GM12878 (cell line): ENCODE data around the gene CTNNA2. TPM values are rescaled to one million over a fixed set of nuclear protein-coding genes. Genes with fewer than 3 reads are reported as not detected.

Experiments
- ATAC-seq: fragments of 200-7000 bp; cut with Tn5 transposase; 3 replicates; pipeline ENCODE4 v1.9.1; 2020; ENCODE audit warnings: mild to moderate bottlenecking, moderate library complexity
- BruUV-seq: library from RNA; stranded (reverse); fragments of 400-500 nt; replicated peaks from 2 replicates; lab custom pipeline; 2021; lab: Mats Ljungman, UMichigan
- CTCF ChIA-PET: fragments of 300-600 bp; sonication (Branson Sonifier 250); formaldehyde crosslinking; extraction: SDS; loops from one replicate; lab custom pipeline; 2021; ENCODE audit warnings: inconsistent platforms; lab: Yijun Ruan, JAX
- POLR2A ChIA-PET: fragments of 350-600 bp; formaldehyde crosslinking; extraction: SDS; loops from one replicate; lab custom pipeline; 2021; ENCODE audit warnings: inconsistent platforms; lab: Charles Lee
- RAD21 ChIA-PET: fragments of 300-600 bp; sonication (Branson Sonifier 250); formaldehyde crosslinking; loops from one replicate; lab custom pipeline; 2023; ENCODE audit warnings: antibody characterized with exemption; ENCODE audit not compliant: unreplicated experiment; lab: Charles Lee
- SMC1A ChIA-PET: fragments of 300-600 bp; sonication (Branson Sonifier 250); formaldehyde crosslinking; loops from one replicate; lab custom pipeline; 2023; ENCODE audit not compliant: unreplicated experiment, uncharacterized antibody; lab: Charles Lee
- DNase-seq: peaks from one replicate; pipeline ENCODE4 v3.0.0-alpha.2; 2011; ENCODE audit warnings: low read depth, low spot score
- FAIRE-seq: peaks from 3 replicates; lab custom pipeline; 2011; peaks lifted over from hg19 to GRCh38; lab: Jason Lieb, UNC
- H2AFZ ChIP-seq: 2 replicates; pipeline ENCODE4 v1.6.0; 2011; ENCODE audit warnings: low read depth, low read length, control low read depth; ENCODE audit not compliant: control insufficient read depth
- H3K27ac ChIP-seq: 2 replicates; pipeline ENCODE4 v1.5.1; 2011; ENCODE audit warnings: control low read depth; ENCODE audit not compliant: control insufficient read depth, insufficient read depth
- H3K27me3 ChIP-seq, 2 experiments: replicated peaks in 1 of 2; 2 replicates each; pipeline versions ENCODE4 v1.6.0 to v1.6.1; 2011; ENCODE audit warnings: low read length in 1 of 2; ENCODE audit not compliant: control insufficient read depth in 2 of 2, insufficient read depth in 2 of 2
- H3K36me3 ChIP-seq, 2 experiments: 2 replicates each; pipeline ENCODE4 v1.5.1; 2011; ENCODE audit warnings: low read length in 1 of 2; ENCODE audit not compliant: control insufficient read depth in 2 of 2, insufficient read depth in 2 of 2
- H3K4me1 ChIP-seq: 2 replicates; pipeline ENCODE4 v1.6.1; 2011; ENCODE audit warnings: mild to moderate bottlenecking, low read length, moderate library complexity, mixed read lengths; ENCODE audit not compliant: control insufficient read depth, insufficient read depth
- H3K4me2 ChIP-seq: 2 replicates; pipeline ENCODE4 v1.6.0; 2011; ENCODE audit warnings: control low read depth; ENCODE audit not compliant: control insufficient read depth, insufficient read depth
- H3K4me3 ChIP-seq: fragments of 200-600 bp; sonication (generic); 2 replicates; pipeline ENCODE4 v1.5.1; 2016
- H3K79me2 ChIP-seq: 2 replicates; pipeline ENCODE4 v1.6.0; 2011; ENCODE audit warnings: low read length; ENCODE audit not compliant: control insufficient read depth, insufficient read depth
- H3K9ac ChIP-seq: 2 replicates; pipeline ENCODE4 v1.8.0; 2011; ENCODE audit warnings: low read length, control low read depth, mixed read lengths; ENCODE audit not compliant: control insufficient read depth, insufficient read depth
- H3K9me3 ChIP-seq: replicated peaks from 3 replicates; pipeline ENCODE4 v1.5.1; 2011; ENCODE audit warnings: mild to moderate bottlenecking, low read length; ENCODE audit not compliant: control insufficient read depth, insufficient read depth
- H4K20me1 ChIP-seq: 2 replicates; pipeline ENCODE4 v1.6.0; 2011; ENCODE audit not compliant: control insufficient read depth, insufficient read depth
- ASH2L ChIP-seq: fragments of 300-600, 200-600 bp; sonication (generic); IDR thresholded peaks from 2 replicates; pipeline ENCODE4 v1.6.1; 2017; ENCODE audit warnings: low read depth, mild to moderate bottlenecking, borderline replicate concordance
- BACH1 ChIP-seq: fragments of 450-650 bp; IDR thresholded peaks from 2 replicates; pipeline ENCODE4 v1.6.1; 2017; ENCODE audit warnings: mild to moderate bottlenecking, borderline replicate concordance
- BRCA1 ChIP-seq: IDR thresholded peaks from 2 replicates; pipeline ENCODE4 v1.6.1; 2011; ENCODE audit warnings: low read depth, low read length, improper control_type of control experiment
- CBX5 ChIP-seq: sonication (generic); IDR thresholded peaks from 2 replicates; pipeline ENCODE4 v1.6.1; 2016; ENCODE audit warnings: low read depth, moderate library complexity, mild to moderate bottlenecking, inconsistent platforms
- CHD4 ChIP-seq: fragments of 200-600 bp; sonication (generic); IDR thresholded peaks from 2 replicates; pipeline ENCODE4 v1.6.1; 2016; ENCODE audit warnings: mild to moderate bottlenecking
- CREB1 ChIP-seq: IDR thresholded peaks from 2 replicates; pipeline ENCODE4 v1.6.1; 2012; ENCODE audit warnings: low read depth, mild to moderate bottlenecking, inconsistent platforms
- IKZF2 ChIP-seq, 2 experiments: fragments of 450-650 bp; IDR thresholded peaks; 2 replicates each; pipeline ENCODE4 v1.6.1; 2017; ENCODE audit warnings: mild to moderate bottlenecking in 2 of 2, moderate library complexity in 2 of 2
- MEF2B ChIP-seq: fragments of 450-650 bp; IDR thresholded peaks from 2 replicates; pipeline ENCODE4 v1.6.1; 2018; ENCODE audit warnings: mild to moderate bottlenecking, moderate library complexity; ENCODE audit not compliant: partially characterized antibody, poor library complexity, severe bottlenecking
- MXI1 ChIP-seq: fragments of 150-350 bp; IDR thresholded peaks from 2 replicates; pipeline ENCODE4 v1.6.1; 2011; ENCODE audit warnings: low read depth, mild to moderate bottlenecking, inconsistent platforms, low read length, improper control_type of control experiment
- POLR2AphosphoS2 ChIP-seq: IDR thresholded peaks from 2 replicates; pipeline ENCODE4 v1.6.1; 2011; ENCODE audit warnings: low read depth, mild to moderate bottlenecking, low read length, improper control_type of control experiment, moderate library complexity
- POU2F2 ChIP-seq: IDR thresholded peaks from 3 replicates; pipeline ENCODE4 v1.6.1; 2011; ENCODE audit warnings: low read depth, mild to moderate bottlenecking, low read length, borderline replicate concordance
- RFX5 ChIP-seq: IDR thresholded peaks from 2 replicates; pipeline ENCODE4 v1.6.1; 2011; ENCODE audit warnings: low read depth, low read length, improper control_type of control experiment
- SUPT20H ChIP-seq: IDR thresholded peaks from 2 replicates; pipeline ENCODE4 v1.6.1; 2011; ENCODE audit warnings: low read depth, mild to moderate bottlenecking, low read length, moderate library complexity, borderline replicate concordance; ENCODE audit not compliant: control insufficient read depth
- TBL1XR1 ChIP-seq: IDR thresholded peaks from 2 replicates; pipeline ENCODE4 v1.6.1; 2012; ENCODE audit warnings: low read depth, low read length, improper control_type of control experiment
- TCF3 ChIP-seq: IDR thresholded peaks from 2 replicates; pipeline ENCODE4 v1.6.1; 2012; ENCODE audit warnings: low read depth, mild to moderate bottlenecking, low read length, borderline replicate concordance; ENCODE audit not compliant: insufficient read depth
- YBX1 ChIP-seq: fragments of 450-650 bp; IDR thresholded peaks from 2 replicates; pipeline ENCODE4 v1.6.1; 2016; ENCODE audit warnings: antibody characterized with exemption
- ZNF24 ChIP-seq: fragments of 450-650 bp; IDR thresholded peaks from 2 replicates; pipeline ENCODE4 v1.6.1; 2017; ENCODE audit warnings: antibody characterized with exemption, mild to moderate bottlenecking
- ZNF622 ChIP-seq: fragments of 450-650 bp; IDR thresholded peaks from 2 replicates; pipeline ENCODE4 v1.6.1; 2017; ENCODE audit warnings: mild to moderate bottlenecking, inconsistent platforms
- ZZZ3 ChIP-seq: IDR thresholded peaks from 2 replicates; pipeline ENCODE4 v1.6.1; 2011; ENCODE audit warnings: low read depth; ENCODE audit not compliant: control insufficient read depth, insufficient read length
- WGBS: methylation state at CpG from one replicate; pipeline ENCODE4 v1.1.6; 2016; ENCODE audit warnings: low lambda C conversion rate; ENCODE audit not compliant: insufficient replicate concordance, insufficient coverage; ENCODE audit errors: missing lambda C conversion rate; 5-methylcytosine and 5-hydroxymethylcytosine counted together
- in situ Hi-C: fragments of 300-500 bp; cut with MboI; formaldehyde crosslinking; loops from 9 replicates; pipeline ENCODE4 v1.14.3; 2018; ENCODE audit warnings: mixed read lengths
- intact Hi-C: fragments of 100-400 bp; cut with micrococcal nuclease; formaldehyde crosslinking; loops from one replicate; pipeline ENCODE4 v1.14.2; 2022; ENCODE audit not compliant: unreplicated experiment
- polyA plus RNA-seq, 11 experiments: library from polyadenylated mRNA; depleted of rRNA in 4 of 11; unstranded in 6 of 11; stranded (reverse) in 5 of 11; fragments of >200 nt; fragmentation: Nextera tagmentation in 4 of 11; fragmentation: Illumina TruSeq in 1 of 11; extraction: Ambion mirVana in 4 of 11; extraction: Trizol in 1 of 11; gene quantifications; 1 replicate in 1 of 11; 2 replicates in 10 of 11; pipeline versions ENCODE4 v1.2.1 to v1.2.3, GENCODE V29; 2011 to 2016; ENCODE audit warnings: inconsistent platforms in 2 of 11, missing spikeins in 2 of 11, low read depth in 1 of 11
- total RNA-seq, 4 experiments: library from RNA; depleted of rRNA in 3 of 4; stranded (reverse); fragments of >200 nt in 3 of 4; fragmentation: Illumina TruSeq in 1 of 4; extraction: Trizol in 1 of 4; gene quantifications; 2 replicates each; pipeline versions ENCODE4 v1.2.1 to v1.2.3, GENCODE V29; 2013 to 2021
- TF ChIP-seq, protein P1 (sequence below): fragments of 450-650 bp; IDR thresholded peaks from 2 replicates; pipeline ENCODE4 v1.6.1; 2017; ENCODE audit warnings: mild to moderate bottlenecking, low read depth, inconsistent platforms; ENCODE audit not compliant: poor library complexity, severe bottlenecking
- TF ChIP-seq, protein P2 (sequence below): fragments of 450-650 bp; IDR thresholded peaks from 2 replicates; pipeline ENCODE4 v1.6.1; 2017; ENCODE audit warnings: mild to moderate bottlenecking
- TF ChIP-seq, protein P3 (sequence below): IDR thresholded peaks from 2 replicates; pipeline ENCODE4 v1.6.1; 2012; ENCODE audit warnings: low read depth, low read length, improper control_type of control experiment

CTNNA2 gene
- total and polyA plus RNA-seq, 10 of the 15 experiments (the other 5 are each of a cell fraction or from before 2014, with no cell fraction given) = 2.4 to 36.2 (median 6.6) TPM

DNA sequence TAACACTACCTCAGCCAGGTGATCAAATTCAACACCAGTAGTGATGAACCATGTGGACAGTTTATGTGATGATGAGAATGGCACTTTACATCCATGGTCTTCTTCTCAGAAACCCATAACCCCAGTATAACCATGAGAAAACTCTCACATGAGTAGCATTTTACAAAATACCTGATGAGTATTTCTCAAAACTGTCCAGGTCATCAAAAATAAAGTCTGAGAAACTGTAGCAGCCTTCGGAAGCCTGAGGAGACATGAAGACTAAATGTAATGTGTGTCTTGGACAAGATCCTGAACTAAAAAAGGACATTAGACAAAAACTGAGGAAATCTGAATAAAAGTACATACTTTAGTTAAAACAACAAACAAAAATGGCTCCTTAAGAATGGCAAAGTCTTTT, 108.9 kb downstream of the CTNNA2 start (continued):
- no peak for TF ChIP-seq MXI1
- no peak for TF ChIP-seq BACH1
- no peak for TF ChIP-seq POLR2AphosphoS2
- TF ChIP-seq RFX5 = no peak

DNA sequence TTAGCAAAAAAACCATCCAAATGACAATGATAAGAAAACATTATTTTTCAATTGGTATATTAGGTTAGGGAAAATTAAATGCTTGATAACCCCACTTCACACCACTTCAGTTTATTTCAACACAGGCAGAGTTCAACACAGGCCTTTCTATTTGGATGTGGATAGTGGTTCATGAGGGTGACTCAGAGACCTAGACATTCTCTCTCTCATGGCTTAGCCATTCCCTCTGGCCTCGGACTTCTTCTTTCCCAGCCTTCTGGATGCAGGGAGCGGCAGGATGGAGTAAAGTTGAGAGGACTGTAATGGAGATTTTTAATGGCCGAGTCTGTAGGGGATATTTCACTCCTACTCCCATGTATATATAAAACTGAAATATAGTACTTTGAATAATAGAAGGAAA, 109.7 kb downstream of the CTNNA2 start:
- Histone ChIP-seq H3K36me3 (no peaks in the 10 kb centered on the region), H3K9me3 (no peaks in the 10 kb centered on the region), H3K4me2 (no peak overlapping the region), H3K27me3 (no peaks in the 10 kb centered on the region), H3K27ac (no peak overlapping the region), H3K4me1 (no peaks in the 10 kb centered on the region), H3K79me2 (no peaks in the 10 kb centered on the region), H4K20me1 (no peaks in the 10 kb centered on the region), H3K9ac (no peak overlapping the region), H3K4me3 (no peak overlapping the region), H2AFZ (no peak overlapping the region)
- DNase-seq (no peak), ATAC-seq (no peak), FAIRE-seq (no peak)
- ChIA-PET POLR2A (no interaction called here), SMC1A (no interaction called here), RAD21 (no interaction called here), CTCF (no interaction called here)
- 14% methylated on average over 3 of the region's 3 CpGs for WGBS
- intact Hi-C loops = no loop called here
- TF ChIP-seq ZNF622 (no peak), CBX5 (no peak), SUPT20H (no peak), YBX1 (no peak), BRCA1 (no peak), CHD4 (no peak), TBL1XR1 (no peak), ZNF24 (no peak), TCF3 (no peak), IKZF2 (IDR thresholded peaks at IDR 0.05) (no peak), MEF2B (no peak), POU2F2 (no peak), ASH2L (no peak), CREB1 (no peak), ZZZ3 (no peak)
- TF ChIP-seq, protein P1, sequence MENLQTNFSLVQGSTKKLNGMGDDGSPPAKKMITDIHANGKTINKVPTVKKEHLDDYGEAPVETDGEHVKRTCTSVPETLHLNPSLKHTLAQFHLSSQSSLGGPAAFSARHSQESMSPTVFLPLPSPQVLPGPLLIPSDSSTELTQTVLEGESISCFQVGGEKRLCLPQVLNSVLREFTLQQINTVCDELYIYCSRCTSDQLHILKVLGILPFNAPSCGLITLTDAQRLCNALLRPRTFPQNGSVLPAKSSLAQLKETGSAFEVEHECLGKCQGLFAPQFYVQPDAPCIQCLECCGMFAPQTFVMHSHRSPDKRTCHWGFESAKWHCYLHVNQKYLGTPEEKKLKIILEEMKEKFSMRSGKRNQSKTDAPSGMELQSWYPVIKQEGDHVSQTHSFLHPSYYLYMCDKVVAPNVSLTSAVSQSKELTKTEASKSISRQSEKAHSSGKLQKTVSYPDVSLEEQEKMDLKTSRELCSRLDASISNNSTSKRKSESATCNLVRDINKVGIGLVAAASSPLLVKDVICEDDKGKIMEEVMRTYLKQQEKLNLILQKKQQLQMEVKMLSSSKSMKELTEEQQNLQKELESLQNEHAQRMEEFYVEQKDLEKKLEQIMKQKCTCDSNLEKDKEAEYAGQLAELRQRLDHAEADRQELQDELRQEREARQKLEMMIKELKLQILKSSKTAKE = no peak
- TF ChIP-seq, protein P2, sequence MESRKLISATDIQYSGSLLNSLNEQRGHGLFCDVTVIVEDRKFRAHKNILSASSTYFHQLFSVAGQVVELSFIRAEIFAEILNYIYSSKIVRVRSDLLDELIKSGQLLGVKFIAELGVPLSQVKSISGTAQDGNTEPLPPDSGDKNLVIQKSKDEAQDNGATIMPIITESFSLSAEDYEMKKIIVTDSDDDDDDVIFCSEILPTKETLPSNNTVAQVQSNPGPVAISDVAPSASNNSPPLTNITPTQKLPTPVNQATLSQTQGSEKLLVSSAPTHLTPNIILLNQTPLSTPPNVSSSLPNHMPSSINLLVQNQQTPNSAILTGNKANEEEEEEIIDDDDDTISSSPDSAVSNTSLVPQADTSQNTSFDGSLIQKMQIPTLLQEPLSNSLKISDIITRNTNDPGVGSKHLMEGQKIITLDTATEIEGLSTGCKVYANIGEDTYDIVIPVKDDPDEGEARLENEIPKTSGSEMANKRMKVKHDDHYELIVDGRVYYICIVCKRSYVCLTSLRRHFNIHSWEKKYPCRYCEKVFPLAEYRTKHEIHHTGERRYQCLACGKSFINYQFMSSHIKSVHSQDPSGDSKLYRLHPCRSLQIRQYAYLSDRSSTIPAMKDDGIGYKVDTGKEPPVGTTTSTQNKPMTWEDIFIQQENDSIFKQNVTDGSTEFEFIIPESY = no peak
- TF ChIP-seq, protein P3, sequence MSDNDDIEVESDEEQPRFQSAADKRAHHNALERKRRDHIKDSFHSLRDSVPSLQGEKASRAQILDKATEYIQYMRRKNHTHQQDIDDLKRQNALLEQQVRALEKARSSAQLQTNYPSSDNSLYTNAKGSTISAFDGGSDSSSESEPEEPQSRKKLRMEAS = no peak
- in situ Hi-C loops = no loop called here
- BruUV-seq = no TSS peak
